WERI-Rb-1 (cell line): ENCODE results near the gene RHBDD1.

Source experiments
- DNase-seq: peaks from one replicate; pipeline ENCODE4 v3.0.0-alpha.2; 2020
- H3K27ac ChIP-seq: fragments of 250-450 bp; sonication (Bioruptor Pico); 2 replicates; pipeline ENCODE4 v1.5.1; 2020; ENCODE audit warnings: mild to moderate bottlenecking, moderate library complexity
- H3K27me3 ChIP-seq: fragments of 250-450 bp; sonication (Bioruptor Pico); 2 replicates; pipeline ENCODE4 v1.5.1; 2021; ENCODE audit warnings: mild to moderate bottlenecking, low read depth, moderate library complexity; ENCODE audit not compliant: insufficient read depth, severe bottlenecking
- H3K36me3 ChIP-seq: fragments of 250-450 bp; sonication (Bioruptor Pico); 2 replicates; pipeline ENCODE4 v1.5.1; 2020; ENCODE audit warnings: mild to moderate bottlenecking, moderate library complexity
- H3K4me3 ChIP-seq: 2 replicates; pipeline ENCODE4 v1.5.1; 2011; ENCODE audit warnings: low read depth, mild to moderate bottlenecking, control low read depth, low read length
- H3K9me3 ChIP-seq: fragments of 250-450 bp; sonication (Bioruptor Pico); 2 replicates; pipeline ENCODE4 v1.5.1; 2021; ENCODE audit warnings: mild to moderate bottlenecking, moderate library complexity; ENCODE audit not compliant: severe bottlenecking
- TF ChIP-seq, protein P1 (sequence below): IDR thresholded peaks from 2 replicates; pipeline ENCODE4 v1.5.1; 2011; ENCODE audit warnings: low read depth, mild to moderate bottlenecking, control low read depth, inconsistent platforms, low read length

RHBDD1 gene

DNA sequence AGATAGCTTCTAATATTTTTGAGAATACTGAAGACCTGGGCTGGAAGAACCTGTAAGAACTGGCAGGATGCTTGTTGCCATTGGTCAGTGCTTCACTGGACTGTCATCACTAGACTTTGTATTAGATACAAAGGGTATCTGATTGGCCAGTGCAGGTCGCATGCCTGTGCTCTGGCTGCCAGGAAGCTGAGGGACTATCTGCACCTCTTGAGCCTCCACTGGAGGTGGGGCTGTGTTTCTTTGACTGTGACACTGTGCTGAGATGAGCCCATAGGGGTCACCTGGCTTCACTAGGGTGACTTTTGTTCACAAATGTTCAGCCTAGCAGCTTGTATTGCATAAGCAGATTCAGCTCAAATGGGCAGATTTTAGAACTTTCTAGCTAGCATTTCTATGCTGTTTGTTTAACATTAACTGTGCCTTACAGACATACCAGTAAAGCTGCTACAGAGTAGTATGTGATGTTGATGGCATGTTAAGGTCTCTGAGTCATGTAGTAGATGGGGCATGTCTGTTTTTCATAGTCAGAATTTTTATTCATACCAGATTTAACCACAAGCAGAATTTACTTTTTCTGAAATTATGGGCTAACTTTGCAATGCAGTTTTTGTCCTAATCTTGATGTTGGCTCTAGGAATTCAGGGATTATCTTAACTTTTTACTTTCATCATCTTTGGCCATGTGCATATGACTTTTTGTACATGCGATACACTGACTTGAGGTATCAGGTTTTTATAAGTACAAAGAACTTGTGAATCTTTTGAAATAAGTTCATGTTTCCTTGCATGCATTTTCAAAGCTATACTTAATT, 56.1 kb downstream of the RHBDD1 start:
- DNase-seq: no peak

DNA sequence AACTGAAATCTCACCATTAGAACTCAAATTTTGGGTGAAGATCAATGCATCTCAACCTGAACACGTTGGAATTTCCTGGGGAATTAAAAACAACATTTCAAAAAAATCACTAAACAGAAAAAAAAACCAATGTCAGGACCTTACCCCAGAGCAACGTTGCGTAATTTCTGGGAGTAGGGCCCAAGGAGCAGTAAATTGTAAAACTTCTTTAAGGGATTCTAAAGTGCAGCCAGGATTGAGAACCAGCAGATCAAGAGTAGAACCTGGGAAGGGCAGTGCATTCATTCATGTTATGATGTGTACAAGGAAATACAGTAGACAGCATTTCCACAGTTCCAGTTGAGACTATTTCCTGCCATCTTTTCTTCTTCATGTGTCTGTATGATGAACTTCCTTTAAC, 56.9 kb downstream of the RHBDD1 start:
- Histone ChIP-seq H3K27me3 (no peaks in the 10 kb centered on the region), H3K27ac (no peak overlapping the region), H3K4me3 (no peak overlapping the region), H3K36me3 (no peaks in the 10 kb centered on the region), H3K9me3 (no peaks in the 10 kb centered on the region)
- no peak for DNase-seq
- TF ChIP-seq, protein P1, sequence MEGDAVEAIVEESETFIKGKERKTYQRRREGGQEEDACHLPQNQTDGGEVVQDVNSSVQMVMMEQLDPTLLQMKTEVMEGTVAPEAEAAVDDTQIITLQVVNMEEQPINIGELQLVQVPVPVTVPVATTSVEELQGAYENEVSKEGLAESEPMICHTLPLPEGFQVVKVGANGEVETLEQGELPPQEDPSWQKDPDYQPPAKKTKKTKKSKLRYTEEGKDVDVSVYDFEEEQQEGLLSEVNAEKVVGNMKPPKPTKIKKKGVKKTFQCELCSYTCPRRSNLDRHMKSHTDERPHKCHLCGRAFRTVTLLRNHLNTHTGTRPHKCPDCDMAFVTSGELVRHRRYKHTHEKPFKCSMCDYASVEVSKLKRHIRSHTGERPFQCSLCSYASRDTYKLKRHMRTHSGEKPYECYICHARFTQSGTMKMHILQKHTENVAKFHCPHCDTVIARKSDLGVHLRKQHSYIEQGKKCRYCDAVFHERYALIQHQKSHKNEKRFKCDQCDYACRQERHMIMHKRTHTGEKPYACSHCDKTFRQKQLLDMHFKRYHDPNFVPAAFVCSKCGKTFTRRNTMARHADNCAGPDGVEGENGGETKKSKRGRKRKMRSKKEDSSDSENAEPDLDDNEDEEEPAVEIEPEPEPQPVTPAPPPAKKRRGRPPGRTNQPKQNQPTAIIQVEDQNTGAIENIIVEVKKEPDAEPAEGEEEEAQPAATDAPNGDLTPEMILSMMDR: no peak

More for the DNA sequence above, 56.1 kb downstream of the RHBDD1 start:
- Histone ChIP-seq H3K36me3 (no peaks in the 10 kb centered on the region), H3K4me3 (no peak overlapping the region), H3K27ac (no peak overlapping the region), H3K9me3 (no peaks in the 10 kb centered on the region), H3K27me3 (no peaks in the 10 kb centered on the region)
- TF ChIP-seq, protein P1: no peak

DNA sequence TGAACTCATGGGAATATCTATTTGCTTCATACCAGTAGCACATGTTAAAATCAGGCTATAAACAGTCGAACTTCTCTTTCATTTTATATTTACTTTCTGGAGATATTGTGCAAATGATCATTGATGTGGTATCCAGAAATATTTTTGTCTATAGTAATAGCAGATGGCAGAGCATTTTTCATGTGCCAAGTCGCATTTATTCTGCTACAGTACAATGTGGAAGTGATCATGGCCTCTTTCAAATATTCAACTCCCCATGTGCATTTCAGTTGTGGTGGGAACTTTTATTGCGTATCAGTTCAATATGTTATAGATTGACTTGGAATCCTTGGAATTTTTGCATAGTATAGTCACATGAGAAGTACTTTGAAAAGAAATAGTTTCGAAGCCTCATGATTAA, 57.4 kb downstream of the RHBDD1 start:
- TF ChIP-seq, protein P1: no peak
- Histone ChIP-seq H3K27me3 (no peaks in the 10 kb centered on the region), H3K9me3 (no peaks in the 10 kb centered on the region), H3K36me3 (no peaks in the 10 kb centered on the region), H3K4me3 (no peak overlapping the region), H3K27ac (no peak overlapping the region)
- DNase-seq: no peak

DNA sequence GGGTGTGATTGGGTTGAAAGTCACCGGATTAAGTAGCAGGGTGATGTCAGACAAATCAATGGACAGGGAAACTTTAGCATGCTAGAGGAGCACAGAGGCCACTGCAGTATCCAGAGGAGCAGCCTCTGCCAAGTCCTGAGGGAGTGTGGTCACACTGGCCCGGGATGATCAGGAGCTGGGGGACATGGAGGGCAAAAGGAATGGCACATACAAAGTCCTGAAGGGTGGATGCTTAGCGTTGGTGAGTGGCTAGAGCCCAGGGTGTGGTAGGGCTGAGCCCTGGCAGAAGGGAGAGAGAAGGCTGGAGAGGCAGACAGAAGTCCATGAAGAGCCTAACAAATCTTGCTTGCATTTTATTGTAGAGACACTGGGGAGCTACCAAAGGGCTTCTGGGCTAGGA, 58.9 kb downstream of the RHBDD1 start:
- H3K36me3 ChIP-seq: no peaks in the 10 kb centered on the region
- TF ChIP-seq, protein P1: no peak
- DNase-seq: no peak
- no peak overlapping the region for H3K27ac ChIP-seq
- H3K4me3 ChIP-seq: no peak overlapping the region
- no peaks in the 10 kb centered on the region for H3K27me3 ChIP-seq
- H3K9me3 ChIP-seq: no peaks in the 10 kb centered on the region

DNA sequence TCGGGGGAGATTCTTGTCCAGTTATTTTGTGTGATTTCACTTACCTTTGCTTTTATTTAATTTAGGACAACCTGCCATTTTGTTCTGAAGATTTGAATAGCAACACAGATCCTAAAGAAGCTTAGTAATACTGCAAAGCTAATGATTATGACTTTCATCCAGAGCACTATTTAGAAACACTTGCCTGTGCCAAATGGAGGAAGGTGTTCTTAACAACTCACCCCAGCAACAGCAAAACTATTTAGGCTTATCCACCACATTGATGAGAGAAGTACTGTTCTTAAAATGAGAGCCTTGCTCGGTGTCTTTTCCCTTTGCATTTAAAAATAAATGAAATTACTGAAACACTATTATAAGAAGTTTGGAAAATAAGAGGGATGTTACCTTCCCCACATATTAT, 59.7 kb downstream of the RHBDD1 start:
- no peaks in the 10 kb centered on the region for H3K27me3 ChIP-seq
- TF ChIP-seq, protein P1: no peak
- H3K9me3 ChIP-seq: no peaks in the 10 kb centered on the region
- no peaks in the 10 kb centered on the region for H3K36me3 ChIP-seq
- no peak for DNase-seq
- no peak overlapping the region for H3K4me3 ChIP-seq
- H3K27ac ChIP-seq: no peak overlapping the region

DNA sequence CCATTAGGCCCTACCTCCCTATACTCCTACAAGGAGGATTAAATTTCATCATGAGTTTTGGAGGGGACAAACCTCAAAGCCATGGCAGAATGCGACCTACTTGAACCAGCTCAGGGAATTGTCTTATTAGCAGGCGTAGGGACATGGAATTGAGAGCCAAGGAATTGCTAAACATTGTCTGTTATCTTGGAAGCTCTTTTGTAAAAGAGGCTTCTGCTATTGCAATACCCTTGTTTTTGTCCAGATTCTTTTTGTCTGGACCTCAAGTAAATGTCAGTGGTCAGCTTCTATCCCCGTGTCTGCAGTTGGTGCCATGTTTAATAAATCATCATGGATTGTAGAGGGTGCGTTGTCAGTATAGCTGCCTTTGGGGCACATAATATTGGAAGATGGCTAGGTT, 62.3 kb downstream of the RHBDD1 start:
- H3K36me3 ChIP-seq: no peaks in the 10 kb centered on the region
- no peak for DNase-seq
- TF ChIP-seq, protein P1: no peak
- no peak overlapping the region for H3K4me3 ChIP-seq
- no peaks in the 10 kb centered on the region for H3K9me3 ChIP-seq
- H3K27ac ChIP-seq: no peak overlapping the region
- H3K27me3 ChIP-seq: no peaks in the 10 kb centered on the region
